ENCODE results near the gene CFHR4. TPM values are rescaled to one million over a fixed set of nuclear protein-coding genes. Genes with fewer than 3 reads are reported as not detected.
"Not testable (repeated sequence)": the region's sequence is repeated elsewhere in the genome, so short reads cannot be mapped to it uniquely, and the experiment has no call there.

Gene CFHR4
- total and polyA plus RNA-seq, 7 donors, result not detected

- TF ChIP-seq POLR2AphosphoS5 (IDR thresholded peaks at IDR 0.05) (no peak), EP300 (IDR thresholded peaks at IDR 0.05) (no peak), CTCF (IDR thresholded peaks at IDR 0.05) (no peak), POLR2A (IDR thresholded peaks at IDR 0.05) (no peak)
- H3K4me1 ChIP-seq, result peaks cover 0 to 6% (median 3%) of the 10 kb centered on the region in 4 donors
- DNase-seq, result no peak
- H3K27ac ChIP-seq, result no peak overlapping the region
- peaks cover 0 to 10% (median 0%) of the 10 kb centered on the region in 3 donors for H3K27me3 ChIP-seq
- H3K9me3 ChIP-seq, result no peaks in the 10 kb centered on the region
- 9 to 29% methylated on average over 29 of the region's 29 CpGs for WGBS, 2 donors
- no peak overlapping the region for H3K4me3 ChIP-seq
- intact Hi-C loops (cut with DNase I), result no loop called here
- no peaks in the 10 kb centered on the region for H3K36me3 ChIP-seq
These were observed 9.9 kb upstream of the CFHR4 start for GRCh38 chr1:196877964-196878363.

- WGBS, 2 donors, result 83 to 87% methylated on average over 4 of the region's 4 CpGs
- H3K4me1 ChIP-seq; DNase-seq; intact Hi-C loops (cut with DNase I); H3K27me3 ChIP-seq; H3K36me3 ChIP-seq; H3K9me3 ChIP-seq; H3K4me3 ChIP-seq; H3K27ac ChIP-seq: not testable (repeated sequence)
These were observed 1.3 kb upstream of the CFHR4 start for GRCh38 chr1:196886560-196886959.

GRCh38 chr1:196890668-196891067, 2.8 kb downstream of the CFHR4 start:
- WGBS, 2 donors, result 57 to 76% methylated on average over 6 of the region's 6 CpGs
- DNase-seq, result no peak
- Histone ChIP-seq H3K4me1 (no peaks in the 10 kb centered on the region), H3K27ac (no peak overlapping the region), H3K4me3 (no peak overlapping the region), H3K27me3 (no peaks in the 10 kb centered on the region), H3K9me3 (no peaks in the 10 kb centered on the region), H3K36me3 (no peaks in the 10 kb centered on the region)
- intact Hi-C loops (cut with DNase I), result no loop called here
- no peak for TF ChIP-seq CTCF (IDR thresholded peaks at IDR 0.05)
- no peak for TF ChIP-seq EP300 (IDR thresholded peaks at IDR 0.05)
- no peak for TF ChIP-seq POLR2AphosphoS5 (IDR thresholded peaks at IDR 0.05)
- TF ChIP-seq POLR2A (IDR thresholded peaks at IDR 0.05), result no peak

GRCh38 chr1:196891251-196891650, 3.4 kb downstream of the CFHR4 start:
- Histone ChIP-seq H3K4me1 (no peaks in the 10 kb centered on the region), H3K27me3 (no peaks in the 10 kb centered on the region), H3K27ac (no peak overlapping the region), H3K4me3 (no peak overlapping the region), H3K9me3 (no peaks in the 10 kb centered on the region), H3K36me3 (no peaks in the 10 kb centered on the region)
- WGBS, 2 donors, result 73 to 82% methylated on average over 6 of the region's 6 CpGs
- intact Hi-C loops (cut with DNase I), result no loop called here
- DNase-seq, result no peak
- TF ChIP-seq POLR2AphosphoS5 (IDR thresholded peaks at IDR 0.05) (no peak), CTCF (IDR thresholded peaks at IDR 0.05) (no peak), EP300 (IDR thresholded peaks at IDR 0.05) (no peak)

GRCh38 chr1:196896355-196896754, 8.5 kb downstream of the CFHR4 start:
- Histone ChIP-seq H3K36me3 (no peaks in the 10 kb centered on the region), H3K4me3 (no peak overlapping the region), H3K27ac (no peak overlapping the region), H3K4me1 (no peaks in the 10 kb centered on the region), H3K27me3 (peaks cover 0 to 6% (median 0%) of the 10 kb centered on the region in 3 donors), H3K9me3 (no peaks in the 10 kb centered on the region)
- 52 to 69% methylated on average over 8 of the region's 8 CpGs for WGBS, 2 donors
- intact Hi-C loops (cut with DNase I), result no loop called here
- no peak for DNase-seq
- TF ChIP-seq POLR2A (IDR thresholded peaks at IDR 0.05), result no peak

- intact Hi-C loops (cut with DNase I), result no loop called here
- DNase-seq, result no peak
- H3K4me1 ChIP-seq, result no peaks in the 10 kb centered on the region
- WGBS, 2 donors, result 23 to 26% methylated on average over 26 of the region's 26 CpGs
- no peaks in the 10 kb centered on the region for H3K36me3 ChIP-seq
- TF ChIP-seq POLR2AphosphoS5 (IDR thresholded peaks at IDR 0.05) (no peak), CTCF (IDR thresholded peaks at IDR 0.05) (no peak), POLR2A (IDR thresholded peaks at IDR 0.05) (no peak), EP300 (IDR thresholded peaks at IDR 0.05) (no peak)
- no peaks in the 10 kb centered on the region for H3K9me3 ChIP-seq
- H3K4me3 ChIP-seq, result no peak overlapping the region
- peaks cover 0 to 6% (median 0%) of the 10 kb centered on the region in 3 donors for H3K27me3 ChIP-seq
- H3K27ac ChIP-seq, result no peak overlapping the region
These were observed 9.4 kb downstream of the CFHR4 start for GRCh38 chr1:196897158-196897828.
